DND-41 (cell line): Measurements from ENCODE around the gene ARPC1A.

Experiments used
- EZH2 ChIP-seq: IDR thresholded peaks from 3 replicates; pipeline ENCODE4 v1.6.1; 2012; ENCODE audit warnings: borderline replicate concordance, low read depth, mild to moderate bottlenecking, moderate library complexity, low read length, inconsistent platforms; ENCODE audit not compliant: severe bottlenecking
- TF ChIP-seq, protein P1 (sequence below): IDR thresholded peaks from 2 replicates; pipeline ENCODE4 v1.5.1; 2012; ENCODE audit warnings: borderline replicate concordance, low read length, moderate library complexity, mild to moderate bottlenecking; ENCODE audit not compliant: poor library complexity, severe bottlenecking; ENCODE audit errors: extremely low read depth

DNA sequence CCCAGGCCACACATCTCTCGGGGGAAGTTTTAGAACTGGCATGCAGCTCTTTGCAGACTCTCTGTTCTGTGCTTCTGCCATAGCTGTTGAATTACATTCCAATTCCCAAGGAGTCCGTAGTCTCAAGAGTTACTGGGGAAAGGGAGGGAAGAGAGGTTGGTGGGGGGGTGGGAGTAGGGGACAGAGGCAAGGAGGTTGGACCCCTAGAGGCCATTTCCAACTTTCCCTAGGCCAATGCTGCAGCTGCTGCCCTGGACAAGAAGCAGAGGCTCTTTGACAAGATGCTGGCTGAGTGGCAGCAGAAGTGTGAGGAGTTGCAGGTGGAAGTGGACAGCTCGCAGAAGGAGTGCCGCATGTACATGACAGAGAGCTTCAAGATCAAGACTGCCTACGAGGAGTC is 29.2 kb upstream of the ARPC1A start:
- TF ChIP-seq, protein P1, sequence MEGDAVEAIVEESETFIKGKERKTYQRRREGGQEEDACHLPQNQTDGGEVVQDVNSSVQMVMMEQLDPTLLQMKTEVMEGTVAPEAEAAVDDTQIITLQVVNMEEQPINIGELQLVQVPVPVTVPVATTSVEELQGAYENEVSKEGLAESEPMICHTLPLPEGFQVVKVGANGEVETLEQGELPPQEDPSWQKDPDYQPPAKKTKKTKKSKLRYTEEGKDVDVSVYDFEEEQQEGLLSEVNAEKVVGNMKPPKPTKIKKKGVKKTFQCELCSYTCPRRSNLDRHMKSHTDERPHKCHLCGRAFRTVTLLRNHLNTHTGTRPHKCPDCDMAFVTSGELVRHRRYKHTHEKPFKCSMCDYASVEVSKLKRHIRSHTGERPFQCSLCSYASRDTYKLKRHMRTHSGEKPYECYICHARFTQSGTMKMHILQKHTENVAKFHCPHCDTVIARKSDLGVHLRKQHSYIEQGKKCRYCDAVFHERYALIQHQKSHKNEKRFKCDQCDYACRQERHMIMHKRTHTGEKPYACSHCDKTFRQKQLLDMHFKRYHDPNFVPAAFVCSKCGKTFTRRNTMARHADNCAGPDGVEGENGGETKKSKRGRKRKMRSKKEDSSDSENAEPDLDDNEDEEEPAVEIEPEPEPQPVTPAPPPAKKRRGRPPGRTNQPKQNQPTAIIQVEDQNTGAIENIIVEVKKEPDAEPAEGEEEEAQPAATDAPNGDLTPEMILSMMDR: no peak
- no peak for TF ChIP-seq EZH2
